GDM1 (cell line): ENCODE data around the gene CACFD1.

Source experiments
- DNase-seq: peaks from one replicate; lab custom pipeline; 2025; lab: John Stamatoyannopoulos, UW

The CACFD1 gene

GRCh38 chr9:133459476-133460404 lies at the start of gene CACFD1:
Gene CACFD1 (plus strand): TSS chr9:133459978. CDS start chr9:133460067, 89 bp downstream.
- peak; percentile 87 for DNase-seq

GRCh38 chr9:133415170-133415569 lies 44.6 kb upstream of the CACFD1 start:
- no peak for DNase-seq

GRCh38 chr9:133417541-133418461 lies 42.0 kb upstream of the CACFD1 start, which contains the start of gene REXO4:
Gene REXO4 (minus strand): TSS chr9:133418010. CDS start chr9:133417844, 166 bp downstream.
- DNase-seq: peak; percentile 86

GRCh38 chr9:133419005-133419404 lies 40.8 kb upstream of the CACFD1 start:
- no peak for DNase-seq

- no peak for DNase-seq
These were observed 39.4 kb upstream of the CACFD1 start for GRCh38 chr9:133420392-133420827.

- no peak for DNase-seq
These were observed 37.9 kb upstream of the CACFD1 start, which contains the start of gene ADAMTS13 for GRCh38 chr9:133421615-133422542. Gene ADAMTS13 (plus strand): TSS chr9:133422367. CDS start chr9:133422444, 77 bp downstream.

GRCh38 chr9:133423216-133423615 lies 36.6 kb upstream of the CACFD1 start:
- no peak for DNase-seq

- no peak for DNase-seq
These were observed 35.6 kb upstream of the CACFD1 start for GRCh38 chr9:133424187-133424586.

GRCh38 chr9:133425049-133425632 lies 34.6 kb upstream of the CACFD1 start:
- DNase-seq: no peak

GRCh38 chr9:133426011-133426410 lies 33.8 kb upstream of the CACFD1 start:
- DNase-seq: no peak

GRCh38 chr9:133427658-133428348 lies 32.0 kb upstream of the CACFD1 start:
- no peak for DNase-seq

GRCh38 chr9:133428617-133429101 lies 31.1 kb upstream of the CACFD1 start:
- no peak for DNase-seq

GRCh38 chr9:133429214-133429613 lies 30.6 kb upstream of the CACFD1 start:
- no peak for DNase-seq

GRCh38 chr9:133429641-133430161 lies 30.1 kb upstream of the CACFD1 start:
- DNase-seq: no peak

GRCh38 chr9:133430244-133430643 lies 29.5 kb upstream of the CACFD1 start:
- peak; percentile 27 for DNase-seq

- DNase-seq: no peak
These were observed 26.4 kb upstream of the CACFD1 start for GRCh38 chr9:133433351-133433843.

- DNase-seq: no peak
These were observed 23.1 kb upstream of the CACFD1 start for GRCh38 chr9:133436681-133437080.

- no peak for DNase-seq
These were observed 21.8 kb upstream of the CACFD1 start for GRCh38 chr9:133437753-133438531.

- DNase-seq: no peak
These were observed 20.4 kb upstream of the CACFD1 start for GRCh38 chr9:133439337-133439736.
